A549 (cell line): Measurements from ENCODE around the gene TM7SF3. TPM values are rescaled to one million over a fixed set of nuclear protein-coding genes. Genes with fewer than 3 reads are reported as not detected.

Experiments used
- ATAC-seq, 2 experiments: fragments of 200-7000 bp in 1 of 2; fragments of >200 bp in 1 of 2; cut with Nextera tagmentation in 1 of 2; cut with Tn5 transposase in 1 of 2; 3 replicates each; pipeline versions ENCODE4 v1.8.0 to v1.9.1; 2018 to 2020; ENCODE audit warnings: mild to moderate bottlenecking in 1 of 2, moderate library complexity in 1 of 2
- CTCF ChIA-PET: fragments of 300-600 bp; sonication (Branson Sonifier 250); formaldehyde crosslinking; extraction: SDS; loops from one replicate; lab custom pipeline; 2021; ENCODE audit warnings: antibody characterized with exemption, inconsistent platforms; lab: Yijun Ruan, JAX
- POLR2A ChIA-PET: fragments of 350-600 bp; formaldehyde crosslinking; extraction: SDS; loops from one replicate; lab custom pipeline; 2021; ENCODE audit warnings: antibody characterized with exemption, inconsistent platforms; lab: Yijun Ruan, JAX
- DNase-seq, 2 experiments: peaks; one replicate each; pipeline versions ENCODE4 v3.0.0 to v3.0.0-alpha.2; 2011 to 2016; ENCODE audit warnings: low read depth in 1 of 2, low spot score in 1 of 2
- FAIRE-seq: peaks from 2 replicates; lab custom pipeline; 2011; peaks lifted over from hg19 to GRCh38; lab: Jason Lieb, UNC
- H3K27ac ChIP-seq, 2 experiments: fragments of >200 bp; sonication (Bioruptor Twin); formaldehyde crosslinking; 3 replicates each; pipeline ENCODE4 v1.5.1; 2016 to 2017
- H3K4me1 ChIP-seq: fragments of >200 bp; sonication (Bioruptor Twin); formaldehyde crosslinking; 3 replicates; pipeline ENCODE4 v1.6.1; 2016
- H3K4me2 ChIP-seq: fragments of >200 bp; sonication (Bioruptor Twin); formaldehyde crosslinking; 3 replicates; pipeline ENCODE4 v1.6.1; 2016
- H3K4me3 ChIP-seq: fragments of >200 bp; sonication (Bioruptor Twin); formaldehyde crosslinking; 3 replicates; pipeline ENCODE4 v1.5.1; 2016
- H3K9me3 ChIP-seq: fragments of >200 bp; sonication (Bioruptor Twin); formaldehyde crosslinking; 3 replicates; pipeline ENCODE4 v1.6.1; 2016
- ATOH8 ChIP-seq: fragments of 250-450 bp; sonication (Bioruptor Pico); IDR thresholded peaks from 2 replicates; pipeline ENCODE4 v1.5.0; 2020; ENCODE audit warnings: low read depth, mild to moderate bottlenecking, moderate library complexity
- BHLHE40 ChIP-seq: IDR thresholded peaks from 2 replicates; pipeline ENCODE4 v1.6.1; 2012; ENCODE audit warnings: low read depth, low read length, inconsistent platforms
- CBX2 ChIP-seq: fragments of 200-600 bp; sonication (generic); IDR thresholded peaks from 2 replicates; pipeline ENCODE4 v1.6.1; 2016; ENCODE audit warnings: low read depth, mild to moderate bottlenecking, borderline replicate concordance
- CTCF ChIP-seq: fragments of >200 bp; sonication (Bioruptor Twin); formaldehyde crosslinking; IDR thresholded peaks from 3 replicates; pipeline ENCODE4 v1.5.1; 2016
- ELK1 ChIP-seq: fragments of 150-350 bp; IDR thresholded peaks from 2 replicates; pipeline ENCODE4 v1.6.1; 2014; ENCODE audit warnings: low read depth, mild to moderate bottlenecking, low read length
- EP300 ChIP-seq, 2 experiments: fragments of >200 bp; sonication (Bioruptor Twin); formaldehyde crosslinking; IDR thresholded peaks; 2 replicates in 1 of 2; 3 replicates in 1 of 2; pipeline ENCODE4 v1.6.1; 2016 to 2017
- ESRRA ChIP-seq: fragments of 150-350 bp; IDR thresholded peaks from 2 replicates; pipeline ENCODE4 v1.6.1; 2014; ENCODE audit warnings: mild to moderate bottlenecking, low read length, borderline replicate concordance
- HEYL ChIP-seq: fragments of 250-450 bp; sonication (Bioruptor Pico); IDR thresholded peaks from 2 replicates; pipeline ENCODE4 v1.8.0; 2021; ENCODE audit warnings: mild to moderate bottlenecking, moderate library complexity
- HOXA7 ChIP-seq: fragments of 250-450 bp; sonication (Bioruptor Pico); IDR thresholded peaks from 2 replicates; pipeline ENCODE4 v1.5.0; 2020; ENCODE audit warnings: mild to moderate bottlenecking, moderate library complexity
- HOXB13 ChIP-seq: fragments of 250-450 bp; sonication (Bioruptor Pico); IDR thresholded peaks from 2 replicates; pipeline ENCODE4 v1.5.0; 2020; ENCODE audit warnings: low read depth, mild to moderate bottlenecking, moderate library complexity
- KDM1A ChIP-seq: fragments of 200-600 bp; sonication (generic); IDR thresholded peaks from 2 replicates; pipeline ENCODE4 v1.6.1; 2016; ENCODE audit warnings: low read depth, mild to moderate bottlenecking
- MAZ ChIP-seq: fragments of 150-350 bp; IDR thresholded peaks from 2 replicates; pipeline ENCODE4 v1.6.1; 2014; ENCODE audit warnings: antibody characterized with exemption, low read depth, low read length, borderline replicate concordance
- MYC ChIP-seq: IDR thresholded peaks from 2 replicates; pipeline ENCODE4 v1.6.1; 2012; ENCODE audit warnings: mild to moderate bottlenecking, inconsistent platforms, low read length, improper control_type of control experiment, borderline replicate concordance
- NR3C1 ChIP-seq: fragments of >200 bp; sonication (Bioruptor Twin); formaldehyde crosslinking; IDR thresholded peaks from 3 replicates; pipeline ENCODE4 v1.6.1; 2017
- PBX3 ChIP-seq: IDR thresholded peaks from 2 replicates; pipeline ENCODE4 v1.6.1; 2012
- RAD21 ChIP-seq, 2 experiments: fragments of >200 bp in 1 of 2; sonication (Bioruptor Twin) in 1 of 2; formaldehyde crosslinking in 1 of 2; IDR thresholded peaks in 1 of 2; conservative IDR thresholded peaks in 1 of 2; 2 replicates in 1 of 2; 3 replicates in 1 of 2; pipeline ENCODE4 v1.6.1; 2012 to 2018; ENCODE audit warnings: inconsistent platforms in 1 of 2
- RARB ChIP-seq: fragments of 250-450 bp; sonication (Bioruptor Pico); IDR thresholded peaks from 2 replicates; pipeline ENCODE4 v1.8.0; 2021; ENCODE audit warnings: mild to moderate bottlenecking, moderate library complexity
- RCOR1 ChIP-seq: fragments of 150-350 bp; IDR thresholded peaks from 2 replicates; pipeline ENCODE4 v1.6.1; 2014; ENCODE audit warnings: antibody characterized with exemption, low read length, low read depth
- REST ChIP-seq: fragments of 200-600 bp; sonication (generic); IDR thresholded peaks from 2 replicates; pipeline ENCODE4 v1.6.1; 2016; ENCODE audit warnings: antibody characterized with exemption, mild to moderate bottlenecking, moderate library complexity
- SMC3 ChIP-seq: fragments of >200 bp; sonication (Bioruptor Twin); formaldehyde crosslinking; IDR thresholded peaks from 3 replicates; pipeline ENCODE4 v1.6.1; 2018; ENCODE audit warnings: inconsistent platforms
- TFCP2L1 ChIP-seq: fragments of 250-450 bp; sonication (Bioruptor Pico); IDR thresholded peaks from 2 replicates; pipeline ENCODE4 v1.5.0; 2021; ENCODE audit warnings: mild to moderate bottlenecking
- TP53 ChIP-seq: fragments of 250-450 bp; sonication (Bioruptor Pico); IDR thresholded peaks from 2 replicates; pipeline ENCODE4 v1.5.0; 2021; ENCODE audit warnings: mild to moderate bottlenecking, moderate library complexity
- ZC3H11A ChIP-seq: fragments of 450-650 bp; IDR thresholded peaks from 2 replicates; pipeline ENCODE4 v1.6.1; 2014; ENCODE audit warnings: antibody characterized with exemption, mild to moderate bottlenecking
- ZNF302 ChIP-seq: fragments of 250-450 bp; sonication (Bioruptor Pico); IDR thresholded peaks from 2 replicates; pipeline ENCODE4 v1.9.0; 2021; ENCODE audit warnings: inconsistent platforms, mild to moderate bottlenecking, moderate library complexity
- WGBS: methylation state at CpG from one replicate; pipeline ENCODE4 v1.1.6; 2017; ENCODE audit errors: missing lambda C conversion rate; 5-methylcytosine and 5-hydroxymethylcytosine counted together
- polyA plus RNA-seq, 4 experiments: library from polyadenylated mRNA; depleted of rRNA in 3 of 4; stranded (reverse); fragments of >200 nt; fragmentation: RNase III in 1 of 4; extraction: RNeasy Plus Mini Kit Qiagen cat#74134 plus additional on column Dnase treatment in 1 of 4; gene quantifications; 2 replicates in 3 of 4; 3 replicates in 1 of 4; pipeline ENCODE4 v1.2.3, GENCODE V29; 2011 to 2017

Gene TM7SF3
- polyA plus RNA-seq, 2 of the 4 experiments (the other 2 are of a cell fraction) = 67.8 to 177 TPM

- H3K27ac ChIP-seq = no peak overlapping the region
- TF ChIP-seq MAZ (no peak), CBX2 (no peak), ZNF302 (no peak), ELK1 (no peak), PBX3 (no peak), EP300 (IDR thresholded peaks at IDR 0.05) (no peak), HEYL (CRISPR knock-in tag) (no peak), RCOR1 (no peak), ZC3H11A (no peak), NR3C1 (no peak), ATOH8 (CRISPR knock-in tag) (no peak), TFCP2L1 (CRISPR knock-in tag) (no peak), CTCF (no peak), HOXB13 (CRISPR knock-in tag) (no peak), ESRRA (no peak), HOXA7 (no peak), SMC3 (no peak), TP53 (CRISPR knock-in tag) (no peak), KDM1A (no peak), BHLHE40 (no peak)
Measured at GRCh38 chr12:27003421-27004381, 10.5 kb downstream of the TM7SF3 start.

GRCh38 chr12:27002141-27002540 lies 12.0 kb downstream of the TM7SF3 start:
- Histone ChIP-seq H3K4me2 (no peak overlapping the region), H3K4me1 (peaks cover 24% of the 10 kb centered on the region), H3K27ac (no peak overlapping the region), H3K9me3 (no peaks in the 10 kb centered on the region), H3K4me3 (no peak overlapping the region)
- CTCF ChIA-PET = interaction anchor here (1.8 to 2.3 kb wide), 2 partner anchors 8 to 11 kb away, joined by 7 to 9 read pairs; partner anchors contain the start of gene TM7SF3
- TF ChIP-seq HEYL (CRISPR knock-in tag) = no peak
- TF ChIP-seq CTCF = no peak
- TF ChIP-seq RCOR1 = no peak
- TF ChIP-seq REST = no peak
- TF ChIP-seq RAD21 (conservative IDR thresholded peaks at IDR 0.05 in 1 of 2, IDR thresholded peaks at IDR 0.05 in 1 of 2) = no peak
- TF ChIP-seq MYC = no peak
- TF ChIP-seq RARB (CRISPR knock-in tag) = no peak
- no peak for TF ChIP-seq TFCP2L1 (CRISPR knock-in tag)
- FAIRE-seq (no peak), ATAC-seq (no peak), DNase-seq (no peak)
- POLR2A ChIA-PET = no interaction called here
- WGBS = 72% methylated on average over 5 of the region's 5 CpGs

More at GRCh38 chr12:27003421-27004381, 10.5 kb downstream of the TM7SF3 start:
- H3K9me3 ChIP-seq = no peaks in the 10 kb centered on the region
- FAIRE-seq (no peak), ATAC-seq (no peak), DNase-seq (no peak)
- peaks cover 29% of the 10 kb centered on the region for H3K4me1 ChIP-seq
- no peak overlapping the region for H3K4me2 ChIP-seq
- ChIA-PET CTCF (interaction anchor here (0.6 to 1.8 kb wide), 6 partner anchors 10 to 302 kb away, joined by 3 to 9 read pairs (median 4); partner anchors contain the start of gene TM7SF3), POLR2A (no interaction called here)
- no peak overlapping the region for H3K4me3 ChIP-seq
- 90% methylated on average over 6 of the region's 6 CpGs for WGBS
